ENCODE results near the gene TDRKH.

DNA sequence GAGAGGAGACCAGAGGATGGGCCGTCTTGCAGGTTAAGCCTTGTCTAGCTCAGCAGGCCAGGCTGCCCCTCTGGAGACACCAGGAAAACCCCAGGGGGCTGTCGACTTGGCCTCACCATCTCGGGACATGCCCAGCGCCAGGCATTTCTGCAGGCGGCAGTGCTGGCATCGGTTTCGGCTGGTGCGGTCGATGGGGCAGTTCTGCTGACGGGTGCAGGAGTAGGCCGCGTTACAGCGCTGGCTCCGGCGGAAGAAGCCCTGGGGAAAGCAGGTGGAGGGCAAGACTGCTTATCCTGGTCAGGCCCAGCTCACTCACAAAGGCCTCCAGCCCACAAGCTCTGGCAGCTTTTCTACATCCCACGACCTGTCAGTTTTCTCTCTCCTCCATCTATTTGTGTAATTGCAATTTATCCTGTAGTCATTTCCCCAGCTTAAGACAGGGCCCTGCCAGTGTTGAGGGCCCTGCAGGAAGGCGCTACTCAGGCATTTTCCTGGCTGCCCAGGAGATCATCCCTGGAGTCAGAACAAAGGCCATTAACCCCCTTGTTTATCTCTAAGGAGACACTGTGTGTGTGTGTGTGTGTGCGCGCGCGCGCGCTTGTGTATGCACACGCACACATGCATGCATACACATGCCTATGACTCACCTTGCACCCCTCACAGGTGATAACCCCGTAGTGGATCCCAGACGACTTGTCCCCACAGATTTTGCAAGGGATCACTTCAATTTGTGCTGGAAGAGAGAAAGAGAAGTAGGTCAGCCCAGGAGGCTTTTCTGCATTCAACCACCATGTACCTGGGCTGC lies 26.4 kb upstream of the TDRKH start:
- TF ChIP-seq POLR2A (IDR thresholded peaks at IDR 0.05; ENCODE audit: low read depth, low read length): no peak
- no peak for TF ChIP-seq TAF1 (IDR thresholded peaks at IDR 0.05; ENCODE audit: low read depth, low read length)
